HK-2 (cell line): ENCODE results near the gene CDK2AP2.

Experiments used
- DNase-seq: peaks from one replicate; pipeline ENCODE4 v3.0.0-alpha.2; 2018; ENCODE audit not compliant: unreplicated experiment

CDK2AP2 gene

GRCh38 chr11:67503119-67504004 is 4.6 kb downstream of the CDK2AP2 start:
- DNase-seq = no peak

GRCh38 chr11:67502328-67502979 is 5.5 kb downstream of the CDK2AP2 start:
- DNase-seq = no peak

GRCh38 chr11:67501854-67502253 is 6.1 kb downstream of the CDK2AP2 start:
- no peak for DNase-seq

GRCh38 chr11:67500831-67501715 is 6.9 kb downstream of the CDK2AP2 start:
- DNase-seq = no peak

- no peak for DNase-seq
Observed at GRCh38 chr11:67500484-67500821, 7.5 kb downstream of the CDK2AP2 start.

- DNase-seq = no peak
Observed at GRCh38 chr11:67499808-67500483, 8.0 kb downstream of the CDK2AP2 start.

- DNase-seq = no peak
Observed at GRCh38 chr11:67498544-67498972, 9.4 kb downstream of the CDK2AP2 start.

GRCh38 chr11:67497656-67498291 is 10.2 kb downstream of the CDK2AP2 start:
- DNase-seq = no peak

- no peak for DNase-seq
Observed at GRCh38 chr11:67496113-67496512, 11.8 kb downstream of the CDK2AP2 start.

GRCh38 chr11:67495234-67496005 is 12.5 kb downstream of the CDK2AP2 start:
- no peak for DNase-seq

- no peak for DNase-seq
Observed at GRCh38 chr11:67494371-67495233, 13.4 kb downstream of the CDK2AP2 start.

GRCh38 chr11:67493548-67494370 is 14.2 kb downstream of the CDK2AP2 start:
- DNase-seq = no peak

- DNase-seq = no peak
Observed at GRCh38 chr11:67492801-67493547, 15.0 kb downstream of the CDK2AP2 start.

GRCh38 chr11:67492069-67492727 is 15.8 kb downstream of the CDK2AP2 start:
- no peak for DNase-seq

GRCh38 chr11:67491276-67492068 is 16.5 kb downstream of the CDK2AP2 start:
- DNase-seq = no peak

- DNase-seq = no peak
Observed at GRCh38 chr11:67490727-67491065, 17.3 kb downstream of the CDK2AP2 start.
